Activated naive CD4-positive, alpha-beta T cell treated with anti-CD3 and anti-CD28 coated beads, Interleukin-2, amount 50 U/mL, for 72 hours (primary cell): ENCODE data around the gene FBLN7. TPM values are rescaled to one million over a fixed set of nuclear protein-coding genes. Genes with fewer than 3 reads are reported as not detected.

Source experiments
- ATAC-seq, 2 donors: fragments of 150-1000 bp; cut with Tn5 transposase; 2 replicates each; pipeline ENCODE4 v1.10.0; 2021; ENCODE audit warnings: mild to moderate bottlenecking in 2 of 2, moderate library complexity in 2 of 2
- DNase-seq, 2 donors: peaks; one replicate each; pipeline ENCODE4 v3.0.0; 2021 to 2022; ENCODE audit warnings: low spot score in 2 of 2
- H3K27ac Mint-ChIP-seq, 2 donors: one replicate each; pipeline ENCODE4 v1.8.0; 2022; ENCODE audit warnings: mild to moderate bottlenecking in 2 of 2, mixed read lengths in 2 of 2
- H3K36me3 Mint-ChIP-seq, 2 donors: one replicate each; pipeline ENCODE4 v1.8.0; 2022; ENCODE audit warnings: mixed read lengths in 2 of 2
- H3K9me3 Mint-ChIP-seq, 2 donors: one replicate each; pipeline ENCODE4 v1.8.0; 2022; ENCODE audit warnings: mixed read lengths in 2 of 2
- total RNA-seq, 2 donors: library from RNA; stranded (reverse); gene quantifications; one replicate each; pipeline ENCODE4 v1.2.3, GENCODE V29; 2022

FBLN7 gene
- total RNA-seq, 2 donors from 2014 or later, result 25.4 to 48.5 TPM

DNA sequence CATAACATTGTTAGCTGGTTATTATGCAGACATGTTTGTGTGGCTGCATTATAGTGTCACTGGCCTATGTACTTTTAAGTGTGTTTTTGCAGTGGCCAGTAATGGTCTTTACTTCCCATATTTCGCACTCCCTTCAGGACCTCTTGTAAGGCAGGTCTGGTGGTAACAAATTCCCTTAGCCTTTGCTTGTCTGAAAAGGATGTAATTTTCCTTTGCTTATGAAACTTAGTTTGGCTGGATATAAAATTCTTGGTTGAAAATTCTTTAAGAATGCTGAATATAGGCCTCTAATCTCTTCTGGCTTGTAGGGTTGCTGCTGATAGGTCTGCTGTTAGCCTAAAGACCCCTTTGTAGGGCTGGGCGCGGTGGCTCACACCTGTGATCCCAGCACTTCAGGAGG, 82.0 kb downstream of the FBLN7 start:
- Mint-ChIP-seq H3K27ac (no peak overlapping the region), H3K36me3 (peaks cover 32 to 39% of the 10 kb centered on the region in 2 donors), H3K9me3 (peaks cover 16% of the 10 kb centered on the region in 2 donors)
- DNase-seq (no peak), ATAC-seq (no peak)

DNA sequence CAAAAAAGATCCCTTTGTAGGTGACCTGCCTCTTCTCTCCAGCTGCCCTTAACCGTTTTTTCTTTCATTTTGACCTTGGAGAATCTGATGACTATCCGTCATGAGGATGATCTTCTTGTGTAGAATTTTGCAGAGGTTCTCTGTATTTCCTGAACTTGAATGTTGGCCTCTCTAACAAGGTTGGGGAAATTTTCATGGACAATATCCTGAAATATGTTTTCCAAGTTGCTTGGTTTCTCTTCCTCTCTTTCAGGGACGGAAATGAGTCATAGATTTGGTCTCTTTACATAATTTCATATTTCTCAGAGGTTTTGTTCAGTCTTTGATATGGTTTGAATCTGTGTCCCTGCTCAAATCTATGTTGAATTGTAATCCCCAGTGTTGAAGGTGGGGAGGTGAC, 82.6 kb downstream of the FBLN7 start:
- H3K9me3 Mint-ChIP-seq, result peaks cover 16% of the 10 kb centered on the region in 2 donors
- DNase-seq (no peak), ATAC-seq (peak in 1 of 2 donors; percentile 43)
- no peak overlapping the region for H3K27ac Mint-ChIP-seq
- H3K36me3 Mint-ChIP-seq, result peaks cover 31 to 38% of the 10 kb centered on the region in 2 donors

- ATAC-seq (no peak), DNase-seq (no peak)
- H3K36me3 Mint-ChIP-seq, result peaks cover 28 to 33% of the 10 kb centered on the region in 2 donors
- no peaks in the 10 kb centered on the region for H3K9me3 Mint-ChIP-seq
- H3K27ac Mint-ChIP-seq, result peak overlapping the region in 1 of 2 donors; percentile 40
Measured at GRCh38 chr2:112229348-112229747, 91.2 kb downstream of the FBLN7 start.

GRCh38 chr2:112230371-112230770, 92.2 kb downstream of the FBLN7 start:
- DNase-seq (no peak), ATAC-seq (no peak)
- Mint-ChIP-seq H3K9me3 (no peaks in the 10 kb centered on the region), H3K27ac (no peak overlapping the region), H3K36me3 (peaks cover 28 to 33% of the 10 kb centered on the region in 2 donors)

Other genes starting within 250 kb of the FBLN7 start
- 1 to 10 TPM; 1.0 to 1.1 TPM for gene MERTK, start 239.8 kb upstream of the FBLN7 start, total RNA-seq
- 10 to 100 TPM; 16.8 to 26.2 TPM for gene TMEM87B, start 83.1 kb upstream of the FBLN7 start, total RNA-seq
- 10 to 100 TPM; 23.7 to 44.1 TPM for gene ZC3H8, start 116.7 kb downstream of the FBLN7 start, total RNA-seq
- 10 to 100 TPM; 11.1 to 13.8 TPM for gene ZC3H6, start 137.2 kb downstream of the FBLN7 start, total RNA-seq